ENCODE data around the gene CSTB. TPM values are rescaled to one million over a fixed set of nuclear protein-coding genes. Genes with fewer than 3 reads are reported as not detected.
A peak's percentile ranks its signal among the peaks of the same experiment; 100 is the strongest.

The CSTB gene
- total RNA-seq, 1 donor from 2014 or later = 7.1 TPM

GRCh38 chr21:43774163-43774562 is 1.9 kb downstream of the CSTB start:
- no peaks in the 10 kb centered on the region for H3K9me3 ChIP-seq (ENCODE audit: low read depth)
- no peaks in the 10 kb centered on the region for H3K27me3 ChIP-seq
- H3F3A ChIP-seq (ENCODE audit: low read depth) = peaks cover 28% of the 10 kb centered on the region
- H3K4me3 ChIP-seq = no peak overlapping the region
- peaks cover 13% of the 10 kb centered on the region for H3K79me2 ChIP-seq (ENCODE audit: low read depth)
- H4K20me1 ChIP-seq (ENCODE audit: low read depth) = no peaks in the 10 kb centered on the region
- H3K4me1 ChIP-seq = peaks cover 10% of the 10 kb centered on the region
- H3K27ac ChIP-seq = no peak overlapping the region
- H3K27me3 Mint-ChIP-seq (ENCODE audit: insufficient read depth, low read depth) = peaks cover 10% of the 10 kb centered on the region
- H3K9ac ChIP-seq = no peak overlapping the region
- H3K9me3 Mint-ChIP-seq = no peaks in the 10 kb centered on the region
- no peak overlapping the region for H3K27ac Mint-ChIP-seq
- peaks cover 28% of the 10 kb centered on the region for H3K4me1 Mint-ChIP-seq
- TF ChIP-seq EZH2phosphoT487 (IDR thresholded peaks at IDR 0.05) (no peak), EZH2 (IDR thresholded peaks at IDR 0.05) (no peak)
- TF ChIP-seq, protein P1, sequence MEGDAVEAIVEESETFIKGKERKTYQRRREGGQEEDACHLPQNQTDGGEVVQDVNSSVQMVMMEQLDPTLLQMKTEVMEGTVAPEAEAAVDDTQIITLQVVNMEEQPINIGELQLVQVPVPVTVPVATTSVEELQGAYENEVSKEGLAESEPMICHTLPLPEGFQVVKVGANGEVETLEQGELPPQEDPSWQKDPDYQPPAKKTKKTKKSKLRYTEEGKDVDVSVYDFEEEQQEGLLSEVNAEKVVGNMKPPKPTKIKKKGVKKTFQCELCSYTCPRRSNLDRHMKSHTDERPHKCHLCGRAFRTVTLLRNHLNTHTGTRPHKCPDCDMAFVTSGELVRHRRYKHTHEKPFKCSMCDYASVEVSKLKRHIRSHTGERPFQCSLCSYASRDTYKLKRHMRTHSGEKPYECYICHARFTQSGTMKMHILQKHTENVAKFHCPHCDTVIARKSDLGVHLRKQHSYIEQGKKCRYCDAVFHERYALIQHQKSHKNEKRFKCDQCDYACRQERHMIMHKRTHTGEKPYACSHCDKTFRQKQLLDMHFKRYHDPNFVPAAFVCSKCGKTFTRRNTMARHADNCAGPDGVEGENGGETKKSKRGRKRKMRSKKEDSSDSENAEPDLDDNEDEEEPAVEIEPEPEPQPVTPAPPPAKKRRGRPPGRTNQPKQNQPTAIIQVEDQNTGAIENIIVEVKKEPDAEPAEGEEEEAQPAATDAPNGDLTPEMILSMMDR (IDR thresholded peaks at IDR 0.05) = no peak
- no peak for DNase-seq (ENCODE audit: low spot score)
- H3K4me3 Mint-ChIP-seq = peak overlapping the region; percentile 93
- no peak overlapping the region for H3K4me2 ChIP-seq
- peaks cover 6% of the 10 kb centered on the region for H3K36me3 Mint-ChIP-seq
- no peak overlapping the region for H2AFZ ChIP-seq (replicated peaks)
- no peaks in the 10 kb centered on the region for H3K36me3 ChIP-seq

- TF ChIP-seq EZH2phosphoT487 (IDR thresholded peaks at IDR 0.05) (no peak), EZH2 (IDR thresholded peaks at IDR 0.05) (no peak)
- TF ChIP-seq, protein P1 (IDR thresholded peaks at IDR 0.05) = no peak
- Histone ChIP-seq H3K27me3 (no peaks in the 10 kb centered on the region), H3K4me2 (no peak overlapping the region), H3K27ac (no peak overlapping the region), H2AFZ (replicated peaks) (no peak overlapping the region), H4K20me1 (ENCODE audit: low read depth) (no peaks in the 10 kb centered on the region), H3K9me3 (ENCODE audit: low read depth) (no peaks in the 10 kb centered on the region), H3K4me1 (peaks cover 16% of the 10 kb centered on the region), H3K4me3 (no peak overlapping the region), H3K79me2 (ENCODE audit: low read depth) (peaks cover 13% of the 10 kb centered on the region), H3F3A (ENCODE audit: low read depth) (peaks cover 28% of the 10 kb centered on the region), H3K9ac (no peak overlapping the region), H3K36me3 (no peaks in the 10 kb centered on the region)
- Mint-ChIP-seq H3K27me3 (ENCODE audit: insufficient read depth, low read depth) (peaks cover 16% of the 10 kb centered on the region), H3K9me3 (no peaks in the 10 kb centered on the region), H3K4me3 (no peak overlapping the region), H3K36me3 (peaks cover 6% of the 10 kb centered on the region), H3K27ac (no peak overlapping the region), H3K4me1 (peaks cover 33% of the 10 kb centered on the region)
- no peak for DNase-seq (ENCODE audit: low spot score)
These were observed 3.7 kb downstream of the CSTB start for GRCh38 chr21:43772425-43772821.

DNA sequence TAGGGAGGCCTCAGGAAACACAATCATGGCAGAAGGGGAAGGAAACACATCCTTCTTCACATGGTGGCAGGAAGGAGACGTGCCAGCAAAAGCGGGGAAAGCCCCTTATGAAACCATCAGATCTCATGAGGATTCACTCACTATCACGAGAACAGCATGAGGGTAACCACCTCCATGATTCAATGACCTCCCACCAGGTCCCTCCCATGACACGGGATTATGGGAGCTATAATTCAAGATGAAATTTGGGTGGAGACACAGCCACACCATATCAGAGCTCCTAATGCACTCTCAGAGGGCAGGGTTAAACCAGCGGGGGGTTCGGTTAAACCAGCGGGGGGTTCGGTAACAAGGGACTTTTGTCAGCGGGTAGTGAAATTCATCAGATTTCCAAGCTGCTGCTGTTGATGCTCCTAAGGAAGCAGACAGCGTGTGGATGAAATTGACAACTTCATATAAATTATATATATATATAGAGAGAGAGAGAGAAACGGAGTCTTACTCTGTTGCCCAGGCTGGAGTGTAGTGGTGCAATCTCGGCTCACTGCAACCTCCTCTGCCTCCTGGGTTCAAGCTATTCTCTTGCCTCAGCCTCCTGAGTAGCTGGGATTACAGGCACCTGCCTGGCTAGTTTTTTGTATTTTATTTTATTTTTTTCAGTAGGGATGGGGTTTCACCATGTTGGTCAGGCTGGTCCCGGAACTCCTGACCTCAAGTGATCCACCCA is 4.2 kb downstream of the CSTB start:
- Histone ChIP-seq H3K4me3 (no peak overlapping the region), H3K36me3 (no peaks in the 10 kb centered on the region), H3K27me3 (no peaks in the 10 kb centered on the region), H3K79me2 (ENCODE audit: low read depth) (peaks cover 13% of the 10 kb centered on the region), H3K4me2 (no peak overlapping the region), H3F3A (ENCODE audit: low read depth) (peaks cover 26% of the 10 kb centered on the region), H2AFZ (replicated peaks) (no peak overlapping the region), H3K9ac (no peak overlapping the region), H3K9me3 (ENCODE audit: low read depth) (no peaks in the 10 kb centered on the region), H3K4me1 (peaks cover 16% of the 10 kb centered on the region), H4K20me1 (ENCODE audit: low read depth) (no peaks in the 10 kb centered on the region), H3K27ac (no peak overlapping the region)
- H3K4me1 Mint-ChIP-seq = peaks cover 38% of the 10 kb centered on the region
- no peak overlapping the region for H3K27ac Mint-ChIP-seq
- peaks cover 18% of the 10 kb centered on the region for H3K27me3 Mint-ChIP-seq (ENCODE audit: insufficient read depth, low read depth)
- peaks cover 6% of the 10 kb centered on the region for H3K36me3 Mint-ChIP-seq
- TF ChIP-seq EZH2phosphoT487 (IDR thresholded peaks at IDR 0.05) (no peak), EZH2 (IDR thresholded peaks at IDR 0.05) (no peak)
- TF ChIP-seq, protein P1 (IDR thresholded peaks at IDR 0.05) = no peak
- no peak for DNase-seq (ENCODE audit: low spot score)
- H3K4me3 Mint-ChIP-seq = peak overlapping the region; percentile 29
- H3K9me3 Mint-ChIP-seq = no peaks in the 10 kb centered on the region
